ENCODE measurements around the gene CLDN24. TPM values are rescaled to one million over a fixed set of nuclear protein-coding genes. Genes with fewer than 3 reads are reported as not detected.

CLDN24 gene
- total and polyA plus RNA-seq, 2 donors (not counting 1 experiment from before 2014, with no cell fraction given), result not detected

DNA sequence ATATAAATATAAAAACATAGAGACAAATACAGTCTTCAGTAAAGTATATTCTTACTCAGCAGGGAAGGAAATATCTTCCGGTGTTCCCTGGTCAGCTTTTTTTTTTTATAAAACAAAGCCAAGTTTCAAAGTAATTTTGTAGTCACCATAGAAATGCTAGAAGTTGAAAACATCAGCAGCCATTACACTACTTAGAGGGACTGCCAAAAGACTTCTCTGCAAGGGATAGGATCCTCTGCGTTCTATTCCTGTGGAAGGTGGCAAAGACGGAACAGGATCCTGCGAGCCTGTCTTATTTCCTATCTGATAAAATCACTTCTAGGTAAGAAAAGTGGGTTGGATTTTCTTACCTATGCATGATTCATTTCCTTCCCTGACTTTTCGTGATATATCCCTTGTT is 21.6 kb downstream of the CLDN24 start:
- Histone ChIP-seq H3K27ac (ENCODE audit: insufficient read depth, low read length) (no peak overlapping the region), H3K4me2 (ENCODE audit: extremely low read depth, insufficient read depth, low read length) (no peak overlapping the region), H3K79me2 (ENCODE audit: control insufficient read depth, insufficient read depth, low read length) (no peaks in the 10 kb centered on the region), H3K4me1 (ENCODE audit: control insufficient read depth, extremely low read depth, insufficient read depth, low read length) (no peaks in the 10 kb centered on the region), H3K9me3 (ENCODE audit: control insufficient read depth, insufficient read depth, low read depth, low read length) (no peaks in the 10 kb centered on the region), H4K20me1 (ENCODE audit: control insufficient read depth, extremely low read depth, insufficient read depth, low read length) (no peaks in the 10 kb centered on the region), H3K9ac (ENCODE audit: insufficient read depth, low read length) (no peak overlapping the region), H3K4me3 (replicated peaks in 1 of 4; ENCODE audit: control extremely low read depth in 1 of 4, insufficient read depth in 1 of 4, low read depth in 3 of 4, low read length in 4 of 4) (no peak overlapping the region), H2AFZ (ENCODE audit: low read length) (no peak overlapping the region), H3K27me3 (ENCODE audit: control insufficient read depth, insufficient read depth, low read length) (no peaks in the 10 kb centered on the region), H3K36me3 (ENCODE audit: control insufficient read depth, insufficient read depth, low read length) (no peaks in the 10 kb centered on the region)
- no peak for DNase-seq (ENCODE audit: low read depth in 2 of 2)
- no peak for TF ChIP-seq EZH2 (IDR thresholded peaks at IDR 0.05; ENCODE audit: low read length, missing control alignments)
- TF ChIP-seq, protein P1, sequence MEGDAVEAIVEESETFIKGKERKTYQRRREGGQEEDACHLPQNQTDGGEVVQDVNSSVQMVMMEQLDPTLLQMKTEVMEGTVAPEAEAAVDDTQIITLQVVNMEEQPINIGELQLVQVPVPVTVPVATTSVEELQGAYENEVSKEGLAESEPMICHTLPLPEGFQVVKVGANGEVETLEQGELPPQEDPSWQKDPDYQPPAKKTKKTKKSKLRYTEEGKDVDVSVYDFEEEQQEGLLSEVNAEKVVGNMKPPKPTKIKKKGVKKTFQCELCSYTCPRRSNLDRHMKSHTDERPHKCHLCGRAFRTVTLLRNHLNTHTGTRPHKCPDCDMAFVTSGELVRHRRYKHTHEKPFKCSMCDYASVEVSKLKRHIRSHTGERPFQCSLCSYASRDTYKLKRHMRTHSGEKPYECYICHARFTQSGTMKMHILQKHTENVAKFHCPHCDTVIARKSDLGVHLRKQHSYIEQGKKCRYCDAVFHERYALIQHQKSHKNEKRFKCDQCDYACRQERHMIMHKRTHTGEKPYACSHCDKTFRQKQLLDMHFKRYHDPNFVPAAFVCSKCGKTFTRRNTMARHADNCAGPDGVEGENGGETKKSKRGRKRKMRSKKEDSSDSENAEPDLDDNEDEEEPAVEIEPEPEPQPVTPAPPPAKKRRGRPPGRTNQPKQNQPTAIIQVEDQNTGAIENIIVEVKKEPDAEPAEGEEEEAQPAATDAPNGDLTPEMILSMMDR (conservative IDR thresholded peaks at IDR 0.05 in 1 of 2, IDR thresholded peaks at IDR 0.05 in 1 of 2; ENCODE audit: low read depth in 1 of 2, low read length in 2 of 2), result no peak

DNA sequence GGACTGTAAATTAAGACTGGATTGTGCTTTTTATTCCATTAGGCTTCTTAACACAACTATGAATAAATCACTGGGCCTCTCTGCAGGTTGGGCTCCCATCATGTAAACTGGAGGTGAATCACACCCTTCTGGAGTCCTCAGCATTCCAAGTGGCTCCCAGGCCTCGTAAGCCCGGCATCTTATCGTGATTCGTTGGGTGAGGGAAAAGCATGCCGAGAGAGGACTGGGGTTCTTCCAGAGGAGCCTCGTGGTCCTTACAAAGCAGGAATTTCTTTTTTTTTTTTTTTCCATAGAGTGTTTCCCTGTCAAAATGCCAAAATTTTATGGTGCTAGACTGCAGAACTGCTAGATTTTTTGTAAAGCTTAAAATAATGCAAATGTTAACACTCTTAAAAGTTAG is 22.2 kb downstream of the CLDN24 start:
- Histone ChIP-seq H3K4me2 (ENCODE audit: extremely low read depth, insufficient read depth, low read length) (no peak overlapping the region), H2AFZ (ENCODE audit: low read length) (no peak overlapping the region), H3K4me3 (replicated peaks in 1 of 4; ENCODE audit: control extremely low read depth in 1 of 4, insufficient read depth in 1 of 4, low read depth in 3 of 4, low read length in 4 of 4) (no peak overlapping the region), H4K20me1 (ENCODE audit: control insufficient read depth, extremely low read depth, insufficient read depth, low read length) (no peaks in the 10 kb centered on the region), H3K9me3 (ENCODE audit: control insufficient read depth, insufficient read depth, low read depth, low read length) (no peaks in the 10 kb centered on the region), H3K27me3 (ENCODE audit: control insufficient read depth, insufficient read depth, low read length) (no peaks in the 10 kb centered on the region), H3K27ac (ENCODE audit: insufficient read depth, low read length) (no peak overlapping the region), H3K36me3 (ENCODE audit: control insufficient read depth, insufficient read depth, low read length) (no peaks in the 10 kb centered on the region), H3K9ac (ENCODE audit: insufficient read depth, low read length) (no peak overlapping the region), H3K4me1 (ENCODE audit: control insufficient read depth, extremely low read depth, insufficient read depth, low read length) (no peaks in the 10 kb centered on the region), H3K79me2 (ENCODE audit: control insufficient read depth, insufficient read depth, low read length) (no peaks in the 10 kb centered on the region)
- peak; percentile 12 to 78 for DNase-seq (ENCODE audit: low read depth in 2 of 2)
- no peak for TF ChIP-seq EZH2 (IDR thresholded peaks at IDR 0.05; ENCODE audit: low read length, missing control alignments)
- TF ChIP-seq, protein P1 (conservative IDR thresholded peaks at IDR 0.05 in 1 of 2, IDR thresholded peaks at IDR 0.05 in 1 of 2; ENCODE audit: low read depth in 1 of 2, low read length in 2 of 2), result no peak

DNA sequence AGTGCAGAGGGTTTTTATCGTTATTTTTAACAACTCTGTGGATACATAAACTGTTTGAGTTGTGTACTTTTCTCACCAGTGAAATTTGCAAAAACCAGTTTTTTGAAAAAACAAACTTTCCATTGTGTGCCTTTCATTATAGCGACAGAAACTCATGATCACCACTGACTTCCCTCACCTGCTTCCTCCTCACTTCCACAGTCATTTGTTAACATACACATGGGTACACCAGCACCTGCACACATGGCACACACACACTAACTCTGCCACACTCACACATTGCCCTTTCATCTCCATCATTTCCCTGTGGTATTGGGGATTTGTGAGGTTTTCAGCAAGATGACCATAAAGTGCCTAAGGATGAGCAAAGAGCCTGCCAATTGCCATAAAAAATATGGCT is 22.8 kb downstream of the CLDN24 start:
- Histone ChIP-seq H3K36me3 (ENCODE audit: control insufficient read depth, insufficient read depth, low read length) (no peaks in the 10 kb centered on the region), H3K27ac (ENCODE audit: insufficient read depth, low read length) (no peak overlapping the region), H3K4me3 (replicated peaks in 1 of 4; ENCODE audit: control extremely low read depth in 1 of 4, insufficient read depth in 1 of 4, low read depth in 3 of 4, low read length in 4 of 4) (no peak overlapping the region), H3K4me2 (ENCODE audit: extremely low read depth, insufficient read depth, low read length) (no peak overlapping the region), H3K9ac (ENCODE audit: insufficient read depth, low read length) (no peak overlapping the region), H3K27me3 (ENCODE audit: control insufficient read depth, insufficient read depth, low read length) (no peaks in the 10 kb centered on the region), H4K20me1 (ENCODE audit: control insufficient read depth, extremely low read depth, insufficient read depth, low read length) (no peaks in the 10 kb centered on the region), H3K9me3 (ENCODE audit: control insufficient read depth, insufficient read depth, low read depth, low read length) (no peaks in the 10 kb centered on the region), H3K4me1 (ENCODE audit: control insufficient read depth, extremely low read depth, insufficient read depth, low read length) (no peaks in the 10 kb centered on the region), H2AFZ (ENCODE audit: low read length) (no peak overlapping the region), H3K79me2 (ENCODE audit: control insufficient read depth, insufficient read depth, low read length) (no peaks in the 10 kb centered on the region)
- no peak for TF ChIP-seq EZH2 (IDR thresholded peaks at IDR 0.05; ENCODE audit: low read length, missing control alignments)
- TF ChIP-seq, protein P1 (conservative IDR thresholded peaks at IDR 0.05 in 1 of 2, IDR thresholded peaks at IDR 0.05 in 1 of 2; ENCODE audit: low read depth in 1 of 2, low read length in 2 of 2), result no peak
- no peak for DNase-seq (ENCODE audit: low read depth in 2 of 2)
